Measurements from ENCODE around the gene SERINC5. TPM values are rescaled to one million over a fixed set of nuclear protein-coding genes. Genes with fewer than 3 reads are reported as not detected.
A peak's percentile ranks its signal among the peaks of the same experiment; 100 is the strongest.

SERINC5 gene
- total RNA-seq, 1 donor from 2014 or later = 57.3 TPM

- Mint-ChIP-seq H3K36me3 (ENCODE audit: low read depth, unreplicated experiment) (no peaks in the 10 kb centered on the region), H3K4me1 (ENCODE audit: low read depth, unreplicated experiment) (no peaks in the 10 kb centered on the region), H3K27ac (ENCODE audit: unreplicated experiment) (no peak overlapping the region), H3K9me3 (ENCODE audit: unreplicated experiment) (no peaks in the 10 kb centered on the region), H3K27me3 (ENCODE audit: low read depth, unreplicated experiment) (no peaks in the 10 kb centered on the region), H3K4me3 (ENCODE audit: unreplicated experiment) (peak overlapping the region; percentile 23)
- H2AFZ ChIP-seq (ENCODE audit: low read depth, low read length) = no peak overlapping the region
- no peak for DNase-seq (ENCODE audit: low read depth)
- no peak overlapping the region for H3K4me3 ChIP-seq (ENCODE audit: insufficient read depth, low read depth, low read length)
- peaks cover 49% of the 10 kb centered on the region for H3K79me2 ChIP-seq (ENCODE audit: insufficient read depth, low read length)
- TF ChIP-seq EZH2 (IDR thresholded peaks at IDR 0.05; ENCODE audit: insufficient read depth, low read length) = no peak
- no peak for TF ChIP-seq CTCF (IDR thresholded peaks at IDR 0.05; ENCODE audit: insufficient read depth, low read depth, low read length)
- no peak overlapping the region for H3K27ac ChIP-seq (ENCODE audit: low read depth, low read length)
- peaks cover 17% of the 10 kb centered on the region for H3K4me1 ChIP-seq (ENCODE audit: insufficient read depth, low read length)
- no peaks in the 10 kb centered on the region for H3K27me3 ChIP-seq (ENCODE audit: insufficient read depth, low read length)
- no peaks in the 10 kb centered on the region for H3K36me3 ChIP-seq (ENCODE audit: insufficient read depth, low read length)
- no peak for FAIRE-seq
- no peak overlapping the region for H3K4me2 ChIP-seq (ENCODE audit: low read length)
- H3K9ac ChIP-seq (ENCODE audit: low read length) = no peak overlapping the region
- no peaks in the 10 kb centered on the region for H3K9me3 ChIP-seq (ENCODE audit: insufficient read depth, low read depth, low read length)
- H4K20me1 ChIP-seq (ENCODE audit: insufficient read depth, low read length) = peaks cover 7% of the 10 kb centered on the region
These were observed 27.8 kb downstream of the SERINC5 start for GRCh38 chr5:80227979-80228596.

GRCh38 chr5:80225934-80226326, 29.9 kb downstream of the SERINC5 start:
- Histone ChIP-seq H3K4me1 (ENCODE audit: insufficient read depth, low read length) (peaks cover 9% of the 10 kb centered on the region), H3K9me3 (ENCODE audit: insufficient read depth, low read depth, low read length) (no peaks in the 10 kb centered on the region), H3K27ac (ENCODE audit: low read depth, low read length) (no peak overlapping the region), H4K20me1 (ENCODE audit: insufficient read depth, low read length) (peaks cover 11% of the 10 kb centered on the region), H3K36me3 (ENCODE audit: insufficient read depth, low read length) (no peaks in the 10 kb centered on the region), H3K4me3 (ENCODE audit: insufficient read depth, low read depth, low read length) (no peak overlapping the region), H2AFZ (ENCODE audit: low read depth, low read length) (no peak overlapping the region), H3K4me2 (ENCODE audit: low read length) (no peak overlapping the region), H3K79me2 (ENCODE audit: insufficient read depth, low read length) (peaks cover 48% of the 10 kb centered on the region), H3K27me3 (ENCODE audit: insufficient read depth, low read length) (no peaks in the 10 kb centered on the region), H3K9ac (ENCODE audit: low read length) (no peak overlapping the region)
- no peak for FAIRE-seq
- H3K4me1 Mint-ChIP-seq (ENCODE audit: low read depth, unreplicated experiment) = no peaks in the 10 kb centered on the region
- DNase-seq (ENCODE audit: low read depth) = no peak
- H3K27ac Mint-ChIP-seq (ENCODE audit: unreplicated experiment) = no peak overlapping the region
- no peaks in the 10 kb centered on the region for H3K27me3 Mint-ChIP-seq (ENCODE audit: low read depth, unreplicated experiment)
- no peak overlapping the region for H3K4me3 Mint-ChIP-seq (ENCODE audit: unreplicated experiment)
- TF ChIP-seq EZH2 (IDR thresholded peaks at IDR 0.05; ENCODE audit: insufficient read depth, low read length) (no peak), CTCF (IDR thresholded peaks at IDR 0.05; ENCODE audit: insufficient read depth, low read depth, low read length) (no peak)
- H3K36me3 Mint-ChIP-seq (ENCODE audit: low read depth, unreplicated experiment) = no peaks in the 10 kb centered on the region
- H3K9me3 Mint-ChIP-seq (ENCODE audit: unreplicated experiment) = no peaks in the 10 kb centered on the region

- Mint-ChIP-seq H3K27me3 (ENCODE audit: low read depth, unreplicated experiment) (no peaks in the 10 kb centered on the region), H3K4me1 (ENCODE audit: low read depth, unreplicated experiment) (peaks cover 4% of the 10 kb centered on the region), H3K27ac (ENCODE audit: unreplicated experiment) (no peak overlapping the region), H3K4me3 (ENCODE audit: unreplicated experiment) (no peak overlapping the region), H3K9me3 (ENCODE audit: unreplicated experiment) (no peaks in the 10 kb centered on the region), H3K36me3 (ENCODE audit: low read depth, unreplicated experiment) (no peaks in the 10 kb centered on the region)
- Histone ChIP-seq H3K27me3 (ENCODE audit: insufficient read depth, low read length) (no peaks in the 10 kb centered on the region), H3K4me1 (ENCODE audit: insufficient read depth, low read length) (peaks cover 9% of the 10 kb centered on the region), H3K4me3 (ENCODE audit: insufficient read depth, low read depth, low read length) (no peak overlapping the region), H3K9me3 (ENCODE audit: insufficient read depth, low read depth, low read length) (no peaks in the 10 kb centered on the region), H2AFZ (ENCODE audit: low read depth, low read length) (no peak overlapping the region), H3K9ac (ENCODE audit: low read length) (no peak overlapping the region), H3K4me2 (ENCODE audit: low read length) (no peak overlapping the region), H3K79me2 (ENCODE audit: insufficient read depth, low read length) (peaks cover 48% of the 10 kb centered on the region), H4K20me1 (ENCODE audit: insufficient read depth, low read length) (peaks cover 16% of the 10 kb centered on the region), H3K36me3 (ENCODE audit: insufficient read depth, low read length) (no peaks in the 10 kb centered on the region), H3K27ac (ENCODE audit: low read depth, low read length) (no peak overlapping the region)
- DNase-seq (ENCODE audit: low read depth) = no peak
- no peak for FAIRE-seq
- TF ChIP-seq CTCF (IDR thresholded peaks at IDR 0.05; ENCODE audit: insufficient read depth, low read depth, low read length) (no peak), EZH2 (IDR thresholded peaks at IDR 0.05; ENCODE audit: insufficient read depth, low read length) (no peak)
These were observed 30.5 kb downstream of the SERINC5 start for GRCh38 chr5:80225189-80225933.

Data from astrocyte (in vitro differentiated cells and primary cell).